H9 (cell line): ENCODE data around the gene UNC5A. TPM values are rescaled to one million over a fixed set of nuclear protein-coding genes. Genes with fewer than 3 reads are reported as not detected.
A peak's percentile ranks its signal among the peaks of the same experiment; 100 is the strongest.

ENCODE experiments used
- DNase-seq: peaks from one replicate; pipeline ENCODE4 v3.0.0-alpha.2; 2017
- H2AFZ ChIP-seq: one replicate; pipeline ENCODE4 v1.6.1; 2013; ENCODE audit warnings: mild to moderate bottlenecking, low read length, control low read depth, moderate library complexity
- H2AK5ac ChIP-seq: 2 replicates; pipeline ENCODE4 v1.6.1; 2013; ENCODE audit warnings: low read length, control low read depth, mixed read lengths; ENCODE audit not compliant: insufficient read length
- H2BK120ac ChIP-seq: one replicate; pipeline ENCODE4 v1.6.1; 2013; ENCODE audit warnings: low read depth, mild to moderate bottlenecking, low read length, control low read depth, inconsistent platforms; ENCODE audit not compliant: poor library complexity, severe bottlenecking
- H2BK12ac ChIP-seq: 2 replicates; pipeline ENCODE4 v1.6.1; 2013; ENCODE audit warnings: low read length, control low read depth, mixed read lengths, low read depth; ENCODE audit not compliant: insufficient read length
- H2BK15ac ChIP-seq: 2 replicates; pipeline ENCODE4 v1.6.1; 2013; ENCODE audit warnings: low read depth, low read length, control low read depth
- H2BK20ac ChIP-seq: one replicate; pipeline ENCODE4 v1.6.1; 2013; ENCODE audit warnings: low read depth, mild to moderate bottlenecking, low read length, control low read depth, inconsistent platforms; ENCODE audit not compliant: poor library complexity, severe bottlenecking
- H2BK5ac ChIP-seq: 2 replicates; pipeline ENCODE4 v1.6.1; 2013; ENCODE audit warnings: low read length, control low read depth, mixed read lengths; ENCODE audit not compliant: insufficient read length
- H3K14ac ChIP-seq: 2 replicates; pipeline ENCODE4 v1.6.1; 2013; ENCODE audit warnings: low read length, control low read depth; ENCODE audit not compliant: insufficient read depth
- H3K18ac ChIP-seq: 2 replicates; pipeline ENCODE4 v1.6.1; 2013; ENCODE audit warnings: low read depth, mild to moderate bottlenecking, mixed read lengths, low read length, control low read depth; ENCODE audit not compliant: insufficient read length
- H3K23ac ChIP-seq: 2 replicates; pipeline ENCODE4 v1.6.1; 2013; ENCODE audit warnings: low read length, control low read depth, mixed read lengths, low read depth; ENCODE audit not compliant: insufficient read length
- H3K23me2 ChIP-seq: 2 replicates; pipeline ENCODE4 v1.6.1; 2013; ENCODE audit warnings: low read depth, mild to moderate bottlenecking, mixed read lengths, low read length, control low read depth; ENCODE audit not compliant: insufficient read length, poor library complexity, severe bottlenecking
- H3K27ac ChIP-seq: 2 replicates; pipeline ENCODE4 v1.5.1; 2013; ENCODE audit warnings: low read length, control low read depth, mixed read lengths, low read depth; ENCODE audit not compliant: insufficient read length
- H3K27me3 ChIP-seq: 2 replicates; pipeline ENCODE4 v1.6.1; 2013; ENCODE audit warnings: low read length, control low read depth, inconsistent platforms; ENCODE audit not compliant: insufficient read depth
- H3K4ac ChIP-seq: 2 replicates; pipeline ENCODE4 v1.6.1; 2013; ENCODE audit warnings: low read depth, mild to moderate bottlenecking, control low read depth, inconsistent platforms, low read length, moderate library complexity
- H3K4me1 ChIP-seq: 2 replicates; pipeline ENCODE4 v1.6.1; 2013; ENCODE audit warnings: low read length, control low read depth, inconsistent platforms; ENCODE audit not compliant: insufficient read depth
- H3K4me2 ChIP-seq: 2 replicates; pipeline ENCODE4 v1.6.1; 2013; ENCODE audit warnings: low read length, control low read depth, mixed read lengths; ENCODE audit not compliant: insufficient read length, insufficient read depth
- H3K56ac ChIP-seq: 2 replicates; pipeline ENCODE4 v1.6.1; 2013; ENCODE audit warnings: low read depth, mild to moderate bottlenecking, mixed read lengths, low read length, control low read depth; ENCODE audit not compliant: insufficient read length
- H3K79me1 ChIP-seq: 2 replicates; pipeline ENCODE4 v1.6.1; 2013; ENCODE audit warnings: low read depth, mild to moderate bottlenecking, moderate library complexity, low read length, control low read depth, inconsistent platforms; ENCODE audit not compliant: insufficient read depth, poor library complexity, severe bottlenecking
- H3K79me2 ChIP-seq: 2 replicates; pipeline ENCODE4 v1.6.1; 2013; ENCODE audit warnings: low read length, control low read depth, inconsistent platforms; ENCODE audit not compliant: insufficient read depth
- H3K9ac ChIP-seq: 2 replicates; pipeline ENCODE4 v1.6.1; 2013; ENCODE audit warnings: low read length, control low read depth, mixed read lengths; ENCODE audit not compliant: insufficient read length; ENCODE audit errors: extremely low read depth
- H3K9me3 ChIP-seq: one replicate; pipeline ENCODE4 v1.6.1; 2013; ENCODE audit warnings: low read depth, low read length, inconsistent platforms; ENCODE audit not compliant: control insufficient read depth
- H3T11ph ChIP-seq: one replicate; pipeline ENCODE4 v1.6.1; 2013; ENCODE audit warnings: mild to moderate bottlenecking, low read length, control low read depth, inconsistent platforms
- H4K20me1 ChIP-seq: one replicate; pipeline ENCODE4 v1.6.1; 2013; ENCODE audit not compliant: control insufficient read depth, insufficient read length, insufficient read depth
- H4K5ac ChIP-seq: 2 replicates; pipeline ENCODE4 v1.6.1; 2013; ENCODE audit warnings: low read depth, mild to moderate bottlenecking, mixed read lengths, low read length, control low read depth; ENCODE audit not compliant: insufficient read length
- H4K8ac ChIP-seq: replicated peaks from 2 replicates; pipeline ENCODE4 v1.6.1; 2013; ENCODE audit warnings: low read length, control low read depth, mixed read lengths, low read depth; ENCODE audit not compliant: insufficient read length
- H4K91ac ChIP-seq: 2 replicates; pipeline ENCODE4 v1.6.1; 2013; ENCODE audit warnings: low read depth, mild to moderate bottlenecking, moderate library complexity, mixed read lengths, low read length, control low read depth; ENCODE audit not compliant: insufficient read length
- H3K27ac Mint-ChIP-seq, 3 experiments: 2 replicates in 2 of 3; 3 replicates in 1 of 3; pipeline ENCODE4 v1.8.0; 2020 to 2021; ENCODE audit warnings: mixed read lengths in 3 of 3, mild to moderate bottlenecking in 1 of 3, moderate library complexity in 1 of 3
- H3K27me3 Mint-ChIP-seq: 2 replicates; pipeline ENCODE4 v1.8.0; 2021; ENCODE audit warnings: low read depth, mild to moderate bottlenecking, moderate library complexity, mixed read lengths
- H3K36me3 Mint-ChIP-seq, 3 experiments: 2 replicates in 2 of 3; 3 replicates in 1 of 3; pipeline ENCODE4 v1.8.0; 2020 to 2021; ENCODE audit warnings: low read depth in 3 of 3, mixed read lengths in 3 of 3; ENCODE audit not compliant: insufficient read depth in 1 of 3
- H3K4me1 Mint-ChIP-seq, 2 experiments: 2 replicates each; pipeline ENCODE4 v1.8.0; 2020; ENCODE audit warnings: mixed read lengths in 2 of 2
- H3K4me3 Mint-ChIP-seq, 2 experiments: 2 replicates in 1 of 2; 3 replicates in 1 of 2; pipeline ENCODE4 v1.8.0; 2020 to 2021; ENCODE audit warnings: mild to moderate bottlenecking in 2 of 2, mixed read lengths in 2 of 2, moderate library complexity in 1 of 2
- H3K9me3 Mint-ChIP-seq, 2 experiments: 2 replicates in 1 of 2; 3 replicates in 1 of 2; pipeline ENCODE4 v1.8.0; 2020; ENCODE audit warnings: mild to moderate bottlenecking in 2 of 2, mixed read lengths in 2 of 2, moderate library complexity in 1 of 2
- CTCF ChIP-seq: fragments of 200-600 bp; sonication (generic); conservative IDR thresholded peaks from 3 replicates; pipeline ENCODE4 v1.8.0; 2021; ENCODE audit warnings: antibody characterized with exemption, mild to moderate bottlenecking
- WGBS: extraction: QIAGEN DNeasy Blood & Tissue Kit; methylation state at CpG from one replicate; pipeline ENCODE4 v1.1.7; 2013; ENCODE audit warnings: missing lambda C conversion rate, low lambda C conversion rate, mixed read lengths; ENCODE audit not compliant: insufficient read length; ENCODE audit errors: extremely low coverage; 5-methylcytosine and 5-hydroxymethylcytosine counted together
- total RNA-seq: library from RNA; stranded (reverse); gene quantifications from 2 replicates; pipeline ENCODE4 v1.2.1, GENCODE V29; 2021

UNC5A gene
- total RNA-seq, 1 experiment from 2014 or later = 4.4 TPM

DNA sequence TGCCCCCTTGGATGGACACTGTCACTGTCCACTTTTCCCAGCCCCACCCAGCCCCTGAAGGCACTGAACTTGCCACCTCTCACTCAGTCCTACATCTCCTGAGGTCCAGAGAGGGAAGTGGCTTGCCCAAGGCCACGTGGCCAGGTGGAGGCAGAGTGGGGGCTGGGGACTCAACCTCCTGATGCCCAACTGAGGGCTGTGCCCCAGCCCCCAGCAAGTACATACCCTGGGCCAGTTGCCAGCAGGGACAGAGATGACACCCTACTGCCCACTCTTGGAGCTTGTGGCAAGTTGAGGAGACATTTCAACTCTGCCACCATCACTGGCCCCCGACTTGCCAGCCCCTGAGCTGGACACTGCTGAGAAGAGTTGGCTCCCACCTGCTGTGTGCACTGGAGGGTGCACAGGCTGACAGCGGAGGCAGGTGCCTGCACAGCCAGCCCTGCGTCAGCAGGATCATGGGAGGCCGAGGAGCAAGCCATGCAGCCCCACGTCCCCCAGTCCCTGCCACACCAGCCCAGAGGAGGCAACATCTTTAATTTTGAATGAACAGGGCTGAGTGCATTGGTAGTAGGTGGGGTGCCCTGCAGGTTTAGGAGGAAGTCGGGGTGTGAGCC lies 39.4 kb downstream of the UNC5A start:
- DNase-seq = no peak
- Histone ChIP-seq H4K91ac (no peak overlapping the region), H2BK5ac (no peak overlapping the region), H3K9ac (no peak overlapping the region), H3K56ac (no peak overlapping the region), H3K18ac (no peak overlapping the region), H3K4me2 (no peak overlapping the region), H4K20me1 (no peaks in the 10 kb centered on the region), H3K27ac (no peak overlapping the region), H2BK15ac (no peak overlapping the region), H2BK120ac (no peak overlapping the region), H3K23ac (no peak overlapping the region), H2AK5ac (no peak overlapping the region), H3K79me1 (no peaks in the 10 kb centered on the region), H3K9me3 (no peaks in the 10 kb centered on the region), H4K5ac (no peak overlapping the region), H3K23me2 (no peaks in the 10 kb centered on the region), H2AFZ (no peak overlapping the region), H3T11ph (no peak overlapping the region), H4K8ac (no peak overlapping the region), H3K4ac (no peak overlapping the region), H3K14ac (no peak overlapping the region), H3K27me3 (no peaks in the 10 kb centered on the region), H3K79me2 (no peaks in the 10 kb centered on the region), H2BK20ac (no peak overlapping the region), H3K4me1 (no peaks in the 10 kb centered on the region), H2BK12ac (no peak overlapping the region)
- Mint-ChIP-seq H3K27ac (no peak overlapping the region; a peak in 1 of 7 replicates), H3K36me3 (no peaks in the 10 kb centered on the region), H3K27me3 (no peaks in the 10 kb centered on the region; the same call in 1 of the 2 replicates), H3K4me1 (peaks cover 0 to 26% of the 10 kb centered on the region in 2 experiments; a peak in 2 of 4 replicates), H3K4me3 (peak overlapping the region in 1 of 2 experiments; percentile 18; a peak in 1 of 5 replicates), H3K9me3 (no peaks in the 10 kb centered on the region)
- TF ChIP-seq CTCF = no peak
- no CpG with 5 or more reads among the region's 7 CpGs for WGBS
